Spleen (tissue), 11 donors: Measurements from ENCODE around the gene ACRBP. TPM values are rescaled to one million over a fixed set of nuclear protein-coding genes. Genes with fewer than 3 reads are reported as not detected.
A peak's percentile ranks its signal among the peaks of the same experiment; 100 is the strongest.

Experiments used
- DNase-seq: peaks from one replicate; pipeline ENCODE4 v3.0.0-alpha.2; 2020
- H3K27ac ChIP-seq, 8 donors: fragments of 200-600 bp; sonication (generic) in 7 of 8; 1 replicate in 4 of 8; 2 replicates in 4 of 8; pipeline versions ENCODE4 v1.5.0 to v1.8.0; 2016 to 2021; ENCODE audit warnings: inconsistent platforms in 4 of 8, mild to moderate bottlenecking in 4 of 8, moderate library complexity in 1 of 8
- H3K27me3 ChIP-seq, 7 donors: fragments of 200-600 bp; sonication (generic) in 6 of 7; replicated peaks in 1 of 7; 1 replicate in 4 of 7; 2 replicates in 3 of 7; pipeline versions ENCODE4 v1.5.0 to v1.8.0; 2016 to 2021; ENCODE audit warnings: inconsistent platforms in 3 of 7, mild to moderate bottlenecking in 1 of 7
- H3K36me3 ChIP-seq, 6 donors: fragments of 200-600 bp; sonication (generic) in 5 of 6; 1 replicate in 4 of 6; 2 replicates in 2 of 6; pipeline versions ENCODE4 v1.5.0 to v1.8.0; 2016 to 2021; ENCODE audit warnings: inconsistent platforms in 2 of 6
- H3K4me1 ChIP-seq, 6 donors: fragments of 200-600 bp; sonication (generic) in 5 of 6; 1 replicate in 3 of 6; 2 replicates in 3 of 6; pipeline versions ENCODE4 v1.5.0 to v1.8.0; 2016 to 2021; ENCODE audit warnings: inconsistent platforms in 3 of 6
- H3K4me3 ChIP-seq, 8 donors: fragments of 200-600 bp; sonication (generic) in 7 of 8; 1 replicate in 4 of 8; 2 replicates in 4 of 8; pipeline versions ENCODE4 v1.5.0 to v1.8.0; 2016 to 2021; ENCODE audit warnings: inconsistent platforms in 4 of 8, mild to moderate bottlenecking in 4 of 8, moderate library complexity in 2 of 8
- H3K9me3 ChIP-seq, 8 donors: fragments of 200-600 bp; sonication (generic) in 7 of 8; 1 replicate in 4 of 8; 2 replicates in 4 of 8; pipeline versions ENCODE4 v1.5.0 to v1.8.0; 2016 to 2021; ENCODE audit warnings: inconsistent platforms in 4 of 8
- POLR2A ChIP-seq, 3 donors: fragments of 450-650 bp; IDR thresholded peaks; one replicate each; pipeline ENCODE4 v1.5.1; 2017; ENCODE audit warnings: antibody characterized with exemption in 3 of 3, mild to moderate bottlenecking in 1 of 3
- POLR2AphosphoS5 ChIP-seq, 3 donors: sonication (generic); formaldehyde crosslinking; IDR thresholded peaks; one replicate each; pipeline ENCODE4 v1.5.1; 2017; ENCODE audit warnings: antibody characterized with exemption in 3 of 3
- WGBS, 5 donors: extraction: QIAGEN DNeasy Blood & Tissue Kit in 3 of 5; methylation state at CpG; one replicate each; pipeline versions ENCODE4 v1.1.5 to v1.1.7; 2013 to 2018; 5-methylcytosine and 5-hydroxymethylcytosine counted together
- intact Hi-C: fragments of 100-400 bp; cut with DNase I; formaldehyde crosslinking; loops from one replicate; pipeline ENCODE4 v1.15.0; 2023; ENCODE audit warnings: low total_unique reads
- polyA plus RNA-seq, 3 donors: library from polyadenylated mRNA; stranded (reverse); fragments of 200-250 nt; gene quantifications; one replicate each; pipeline ENCODE4 v1.2.1, GENCODE V29; 2013
- total RNA-seq, 7 donors: library from RNA; depleted of rRNA in 3 of 7; stranded (reverse); fragments of >200 nt in 3 of 7; fragmentation: NEBNext Ultra II Directional in 4 of 7; extraction: Animal tissue kit (Norgen Biotek cat#: 25700) in 4 of 7; gene quantifications; one replicate each; pipeline versions ENCODE4 v1.1.0 to v1.2.1, GENCODE V29; 2016 to 2021
- TF ChIP-seq, protein P1 (sequence below), 11 experiments: fragments of 200-600 bp in 7 of 11; fragments of 450-650 bp in 4 of 11; sonication (generic) in 4 of 11; IDR thresholded peaks in 8 of 11; conservative IDR thresholded peaks in 3 of 11; 1 replicate in 7 of 11; 2 replicates in 4 of 11; pipeline versions ENCODE4 v1.4.0 to v1.8.0; 2016 to 2021; ENCODE audit warnings: antibody characterized with exemption in 11 of 11, inconsistent platforms in 4 of 11, mild to moderate bottlenecking in 1 of 11
- donor health status: healthy with polysubstance abuse.
- donor health status: DM: no; HTN: no; CAD: no; lungs with moderate emphysema.
- donor health status: DM: no; HTN: no; CAD: no.
- donor health status: Bipolar disorder and iron deficiency.
- donor health status: healthy.
- donor health status: DM: no; HTN: no; CAD: no.
- donor health status: DM: yes; HTN: yes; CAD: no.

Gene ACRBP
- total and polyA plus RNA-seq, 10 donors, result 7.2 to 41.7 (median 13.6) TPM

GRCh38 chr12:6620885-6621274 lies 26.4 kb downstream of the ACRBP start:
- H3K4me1 ChIP-seq, result peaks cover 5 to 67% (median 25%) of the 10 kb centered on the region in 6 donors
- DNase-seq, result no peak
- H3K36me3 ChIP-seq, result peaks cover 0 to 59% (median 17%) of the 10 kb centered on the region in 6 donors
- H3K27me3 ChIP-seq, result no peaks in the 10 kb centered on the region
- TF ChIP-seq POLR2A (IDR thresholded peaks at IDR 0.05) (no peak), POLR2AphosphoS5 (IDR thresholded peaks at IDR 0.05) (no peak)
- TF ChIP-seq, protein P1, sequence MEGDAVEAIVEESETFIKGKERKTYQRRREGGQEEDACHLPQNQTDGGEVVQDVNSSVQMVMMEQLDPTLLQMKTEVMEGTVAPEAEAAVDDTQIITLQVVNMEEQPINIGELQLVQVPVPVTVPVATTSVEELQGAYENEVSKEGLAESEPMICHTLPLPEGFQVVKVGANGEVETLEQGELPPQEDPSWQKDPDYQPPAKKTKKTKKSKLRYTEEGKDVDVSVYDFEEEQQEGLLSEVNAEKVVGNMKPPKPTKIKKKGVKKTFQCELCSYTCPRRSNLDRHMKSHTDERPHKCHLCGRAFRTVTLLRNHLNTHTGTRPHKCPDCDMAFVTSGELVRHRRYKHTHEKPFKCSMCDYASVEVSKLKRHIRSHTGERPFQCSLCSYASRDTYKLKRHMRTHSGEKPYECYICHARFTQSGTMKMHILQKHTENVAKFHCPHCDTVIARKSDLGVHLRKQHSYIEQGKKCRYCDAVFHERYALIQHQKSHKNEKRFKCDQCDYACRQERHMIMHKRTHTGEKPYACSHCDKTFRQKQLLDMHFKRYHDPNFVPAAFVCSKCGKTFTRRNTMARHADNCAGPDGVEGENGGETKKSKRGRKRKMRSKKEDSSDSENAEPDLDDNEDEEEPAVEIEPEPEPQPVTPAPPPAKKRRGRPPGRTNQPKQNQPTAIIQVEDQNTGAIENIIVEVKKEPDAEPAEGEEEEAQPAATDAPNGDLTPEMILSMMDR (IDR thresholded peaks at IDR 0.05 in 8 of 11, conservative IDR thresholded peaks at IDR 0.05 in 3 of 11), result no peak
- H3K27ac ChIP-seq, result peak overlapping the region in 3 of 8 donors; percentile 13 to 43 (median 17)
- intact Hi-C loops, result no loop called here
- 88 to 95% (median 89%) methylated on average over 29 of the region's 29 CpGs for WGBS, 5 donors
- no peaks in the 10 kb centered on the region for H3K9me3 ChIP-seq
- H3K4me3 ChIP-seq, result peak overlapping the region in 5 of 8 donors; percentile 9 to 54 (median 21)

- Histone ChIP-seq H3K27ac (peak overlapping the region in 4 of 8 donors; percentile 13 to 43 (median 22)), H3K36me3 (peaks cover 0 to 55% (median 17%) of the 10 kb centered on the region in 6 donors), H3K4me3 (peak overlapping the region in 5 of 8 donors; percentile 9 to 54 (median 21)), H3K4me1 (peaks cover 5 to 61% (median 25%) of the 10 kb centered on the region in 6 donors), H3K27me3 (no peaks in the 10 kb centered on the region), H3K9me3 (no peaks in the 10 kb centered on the region)
- intact Hi-C loops, result no loop called here
- 45 to 69% (median 47%) methylated on average over 70 to 88 of the region's 88 CpGs for WGBS, 5 donors
- TF ChIP-seq, protein P1 (IDR thresholded peaks at IDR 0.05 in 8 of 11, conservative IDR thresholded peaks at IDR 0.05 in 3 of 11), result peak; percentile 20 to 81 (median 66)
- TF ChIP-seq POLR2AphosphoS5 (IDR thresholded peaks at IDR 0.05), result peak in 2 of 3 donors; percentile 60 to 77
- no peak for TF ChIP-seq POLR2A (IDR thresholded peaks at IDR 0.05)
- DNase-seq, result peak; percentile 89
These were observed 26.9 kb downstream of the ACRBP start for GRCh38 chr12:6620137-6620884.

GRCh38 chr12:6618483-6619225 lies 28.6 kb downstream of the ACRBP start:
- no peak for DNase-seq
- Histone ChIP-seq H3K27me3 (no peaks in the 10 kb centered on the region), H3K4me3 (no peak overlapping the region), H3K9me3 (no peaks in the 10 kb centered on the region), H3K4me1 (peaks cover 2 to 66% (median 25%) of the 10 kb centered on the region in 6 donors), H3K27ac (peak overlapping the region in 3 of 8 donors; percentile 0 to 46 (median 35)), H3K36me3 (peaks cover 0 to 39% (median 16%) of the 10 kb centered on the region in 6 donors)
- TF ChIP-seq POLR2A (IDR thresholded peaks at IDR 0.05), result no peak
- TF ChIP-seq, protein P1 (IDR thresholded peaks at IDR 0.05 in 8 of 11, conservative IDR thresholded peaks at IDR 0.05 in 3 of 11), result no peak
- TF ChIP-seq POLR2AphosphoS5 (IDR thresholded peaks at IDR 0.05), result no peak
- 61 to 74% (median 68%) methylated on average over 5 of the region's 5 CpGs for WGBS, 5 donors
- intact Hi-C loops, result loop anchor here (5.0 kb wide), 1 partner anchor 69 kb away; the partner anchor contains the start of gene ZNF384
